Endothelial cell of umbilical vein (primary cell): ENCODE data around the gene ESPNL. TPM values are rescaled to one million over a fixed set of nuclear protein-coding genes. Genes with fewer than 3 reads are reported as not detected.

Experiments
- BruUV-seq: library from RNA; stranded (reverse); fragments of 400-500 nt; replicated peaks from 2 replicates; lab custom pipeline; 2021; lab: Mats Ljungman, UMichigan
- CTCF ChIA-PET: fragments of 300-600, 350-600 bp; sonication (Branson Sonifier 250); formaldehyde crosslinking; loops from one replicate; lab custom pipeline; 2021; ENCODE audit warnings: antibody characterized with exemption, inconsistent platforms; lab: Charles Lee
- POLR2A ChIA-PET: fragments of 300-600, 350-600 bp; sonication (Branson Sonifier 250); formaldehyde crosslinking; loops from one replicate; lab custom pipeline; 2021; ENCODE audit warnings: antibody characterized with exemption, inconsistent platforms; lab: Charles Lee
- DNase-seq: peaks from one replicate; pipeline ENCODE4 v3.0.0-alpha.2; 2011; ENCODE audit warnings: low read depth, low spot score
- FAIRE-seq: peaks from 2 replicates; lab custom pipeline; 2011; peaks lifted over from hg19 to GRCh38; lab: Jason Lieb, UNC
- H2AFZ ChIP-seq: 2 replicates; pipeline ENCODE4 v1.6.0; 2012; ENCODE audit warnings: low read depth, low read length, control low read depth, inconsistent platforms
- H3K27ac ChIP-seq: 2 replicates; pipeline ENCODE4 v1.5.1; 2011; ENCODE audit warnings: low read depth, mild to moderate bottlenecking, control low read depth, low read length, moderate library complexity; ENCODE audit not compliant: insufficient read depth
- H3K27me3 ChIP-seq, 2 experiments: 2 replicates each; pipeline versions ENCODE4 v1.6.0 to v1.6.1; 2011; ENCODE audit warnings: low read length in 2 of 2, mixed read lengths in 1 of 2; ENCODE audit not compliant: control insufficient read depth in 2 of 2, insufficient read depth in 2 of 2
- H3K36me3 ChIP-seq, 2 experiments: 2 replicates in 1 of 2; 3 replicates in 1 of 2; pipeline ENCODE4 v1.5.1; 2011; ENCODE audit warnings: low read length in 2 of 2, mild to moderate bottlenecking in 1 of 2, moderate library complexity in 1 of 2; ENCODE audit not compliant: control insufficient read depth in 2 of 2, insufficient read depth in 2 of 2; ENCODE audit errors: extremely low read depth in 1 of 2
- H3K4me1 ChIP-seq: 3 replicates; pipeline ENCODE4 v1.5.1; 2011; ENCODE audit warnings: mild to moderate bottlenecking, low read length; ENCODE audit not compliant: control insufficient read depth, insufficient read depth; ENCODE audit errors: extremely low read depth
- H3K4me2 ChIP-seq: 2 replicates; pipeline ENCODE4 v1.6.1; 2011; ENCODE audit warnings: low read length, control low read depth, mixed read lengths; ENCODE audit not compliant: insufficient read depth
- H3K4me3 ChIP-seq, 3 experiments: fragments of 200-600 bp in 1 of 3; sonication (generic), shearing (Covaris generic) in 1 of 3; replicated peaks in 1 of 3; 2 replicates each; pipeline ENCODE4 v1.5.1; 2011 to 2016; ENCODE audit warnings: control low read depth in 3 of 3, low read length in 3 of 3, mild to moderate bottlenecking in 2 of 3, inconsistent platforms in 1 of 3, low read depth in 1 of 3, moderate library complexity in 1 of 3; ENCODE audit not compliant: insufficient read depth in 1 of 3
- H3K79me2 ChIP-seq: 2 replicates; pipeline ENCODE4 v1.6.0; 2012; ENCODE audit warnings: low read length, inconsistent platforms; ENCODE audit not compliant: control insufficient read depth, insufficient read depth
- H3K9ac ChIP-seq: replicated peaks from 2 replicates; pipeline ENCODE3; 2011; ENCODE audit warnings: low read length, control low read depth; ENCODE audit not compliant: insufficient read depth; ENCODE audit errors: extremely low read depth
- H3K9me1 ChIP-seq: replicated peaks from 3 replicates; pipeline ENCODE4 v1.6.0; 2011; ENCODE audit warnings: mild to moderate bottlenecking, low read length; ENCODE audit not compliant: control insufficient read depth, insufficient read depth; ENCODE audit errors: extremely low read depth
- H3K9me3 ChIP-seq: replicated peaks from 2 replicates; pipeline ENCODE4 v1.5.1; 2012; ENCODE audit warnings: low read length, inconsistent platforms; ENCODE audit not compliant: control insufficient read depth, insufficient read depth
- H4K20me1 ChIP-seq: replicated peaks from 2 replicates; pipeline ENCODE3; 2011; ENCODE audit warnings: mild to moderate bottlenecking, low read length; ENCODE audit not compliant: control insufficient read depth, insufficient read depth; ENCODE audit errors: extremely low read depth
- CTCF ChIP-seq, 2 donors: IDR thresholded peaks; 1 replicate in 1 of 2; 2 replicates in 1 of 2; pipeline ENCODE4 v1.5.1; 2011; ENCODE audit warnings: low read length in 2 of 2, mild to moderate bottlenecking in 2 of 2, moderate library complexity in 2 of 2, control low read depth in 1 of 2, inconsistent platforms in 1 of 2, low read depth in 1 of 2; ENCODE audit not compliant: insufficient read depth in 1 of 2; ENCODE audit errors: extremely low read depth in 1 of 2
- EZH2 ChIP-seq: IDR thresholded peaks from 2 replicates; pipeline ENCODE4 v1.6.1; 2012; ENCODE audit warnings: borderline replicate concordance, low read depth, mild to moderate bottlenecking, moderate library complexity, low read length, inconsistent platforms; ENCODE audit not compliant: severe bottlenecking
- FOS ChIP-seq: IDR thresholded peaks from 2 replicates; pipeline ENCODE4 v1.6.1; 2011; ENCODE audit warnings: mild to moderate bottlenecking, low read length, moderate library complexity, borderline replicate concordance; ENCODE audit not compliant: insufficient read depth
- GATA2 ChIP-seq: IDR thresholded peaks from 2 replicates; pipeline ENCODE4 v1.7.0; 2011; ENCODE audit warnings: low read depth, mild to moderate bottlenecking, moderate library complexity, mixed read lengths, low read length; ENCODE audit not compliant: insufficient read length, insufficient read depth
- JUN ChIP-seq: IDR thresholded peaks from 2 replicates; pipeline ENCODE4 v1.6.1; 2011; ENCODE audit warnings: borderline replicate concordance, low read depth; ENCODE audit not compliant: insufficient read length, insufficient read depth
- MAX ChIP-seq: IDR thresholded peaks from 2 replicates; pipeline ENCODE4 v1.6.1; 2011; ENCODE audit not compliant: insufficient read depth, insufficient read length
- MYC ChIP-seq: IDR thresholded peaks from one replicate; pipeline ENCODE4 v1.6.1; 2011; ENCODE audit warnings: mild to moderate bottlenecking, low read depth, low read length
- POLR2A ChIP-seq: IDR thresholded peaks from 2 replicates; pipeline ENCODE4 v1.6.1; 2012; ENCODE audit warnings: low read depth, mild to moderate bottlenecking, control low read depth, low read length
- POLR2AphosphoS5 ChIP-seq: IDR thresholded peaks from 2 replicates; pipeline ENCODE4 v1.6.1; 2012; ENCODE audit warnings: low read depth, mild to moderate bottlenecking, control low read depth, low read length, moderate library complexity; ENCODE audit not compliant: insufficient read depth
- dilution Hi-C: fragments of 300-500 bp; cut with MboI; formaldehyde crosslinking; loops from one replicate; pipeline ENCODE4 v1.15.0; 2019; ENCODE audit warnings: low sequenced_read_pairs; ENCODE audit not compliant: extremely low pct_ligation_motif_present
- intact Hi-C: fragments of 100-400 bp; cut with micrococcal nuclease; formaldehyde crosslinking; loops from one replicate; pipeline ENCODE4 v1.10.0; 2022
- polyA plus RNA-seq, 4 experiments: library from polyadenylated mRNA; depleted of rRNA in 3 of 4; stranded (reverse) in 3 of 4; unstranded in 1 of 4; fragments of >200 nt; gene quantifications; 2 replicates each; pipeline versions ENCODE4 v1.2.1 to v1.2.3, GENCODE V29; 2011 to 2012; ENCODE audit warnings: missing spikeins in 1 of 4
- total RNA-seq: library from RNA; stranded (reverse); gene quantifications from 2 replicates; pipeline ENCODE4 v1.2.3, GENCODE V29; 2021

The ESPNL gene
- total and polyA plus RNA-seq, 2 donors (not counting 3 experiments of a cell fraction or from before 2014, with no cell fraction given): not detected

- CTCF ChIA-PET: interaction anchor here (1.0 kb wide), 1 partner anchor 195 kb away, joined by 4 read pairs; no protein-coding TSS in a partner anchor
- H2AFZ ChIP-seq: no peak overlapping the region
- H3K4me2 ChIP-seq: no peak overlapping the region
- H3K9me3 ChIP-seq: no peaks in the 10 kb centered on the region
- H3K9ac ChIP-seq: no peak overlapping the region
- no peaks in the 10 kb centered on the region for H4K20me1 ChIP-seq
- no peaks in the 10 kb centered on the region for H3K9me1 ChIP-seq
- TF ChIP-seq CTCF (IDR thresholded peaks at IDR 0.05; ENCODE audit: extremely low read depth in 1 of 2, insufficient read depth in 1 of 2, low read depth in 1 of 2, low read length in 2 of 2): no peak
- no peak for TF ChIP-seq POLR2AphosphoS5
- no peak for TF ChIP-seq MYC
- no peak for TF ChIP-seq FOS
- TF ChIP-seq POLR2A: no peak
- TF ChIP-seq GATA2: no peak
- no peak for TF ChIP-seq EZH2
- TF ChIP-seq MAX: no peak
- TF ChIP-seq JUN: no peak
- dilution Hi-C loops (no loop called here), intact Hi-C loops (no loop called here)
- DNase-seq (no peak), FAIRE-seq (no peak)
- H3K4me3 ChIP-seq: no peak overlapping the region
- H3K36me3 ChIP-seq: no peaks in the 10 kb centered on the region
- H3K27ac ChIP-seq: no peak overlapping the region
- H3K27me3 ChIP-seq: no peaks in the 10 kb centered on the region
- no peaks in the 10 kb centered on the region for H3K79me2 ChIP-seq
- no TSS peak for BruUV-seq
- H3K4me1 ChIP-seq: no peaks in the 10 kb centered on the region
- POLR2A ChIA-PET: no interaction called here
Observed at GRCh38 chr2:238053191-238053776, 46.9 kb upstream of the ESPNL start.
